ENCODE measurements around the gene PPP2R5C.

PPP2R5C gene

GRCh38 chr14:101776344-101776743, 14.8 kb downstream of the PPP2R5C start:
- Histone ChIP-seq H3K9ac (no peak overlapping the region), H3K27ac (no peak overlapping the region; the same call in 1 of the 2 replicates)

GRCh38 chr14:101780390-101780789, 18.9 kb downstream of the PPP2R5C start:
- Histone ChIP-seq H4K20me1 (ENCODE audit: insufficient read depth) (no peaks in the 10 kb centered on the region), H3K27ac (no peak overlapping the region), H3K79me2 (ENCODE audit: insufficient read depth, low read depth) (peaks cover 8% of the 10 kb centered on the region; the same call in 1 of the 2 replicates), H3K4me2 (no peak overlapping the region), H3K4me1 (ENCODE audit: low read depth, poor library complexity, severe bottlenecking) (peaks cover 18% of the 10 kb centered on the region), H3K4me3 (IDR thresholded peaks at IDR 0.05; ENCODE audit: insufficient read depth, low read depth, low read length) (no peak overlapping the region), H2AFZ (ENCODE audit: low read depth) (no peak overlapping the region), H3K9ac (no peak overlapping the region), H3K27me3 (ENCODE audit: insufficient read depth, low read depth) (no peaks in the 10 kb centered on the region), H3K36me3 (ENCODE audit: insufficient read depth) (no peaks in the 10 kb centered on the region)
- TF ChIP-seq CTCF (conservative IDR thresholded peaks at IDR 0.05; ENCODE audit: low read depth, low read length): no peak

More at GRCh38 chr14:101776344-101776743, 14.8 kb downstream of the PPP2R5C start:
- H4K20me1 ChIP-seq (ENCODE audit: insufficient read depth): no peaks in the 10 kb centered on the region
- no peak overlapping the region for H2AFZ ChIP-seq (ENCODE audit: low read depth)
- no peaks in the 10 kb centered on the region for H3K36me3 ChIP-seq (ENCODE audit: insufficient read depth)
- H3K4me1 ChIP-seq (ENCODE audit: low read depth, poor library complexity, severe bottlenecking): peaks cover 53% of the 10 kb centered on the region
- peak overlapping the region; percentile 33; the same call in 1 of the 2 replicates for H3K4me2 ChIP-seq
- no peak for TF ChIP-seq CTCF (conservative IDR thresholded peaks at IDR 0.05; ENCODE audit: low read depth, low read length)
- no peak overlapping the region for H3K4me3 ChIP-seq (IDR thresholded peaks at IDR 0.05; ENCODE audit: insufficient read depth, low read depth, low read length)
- no peaks in the 10 kb centered on the region for H3K27me3 ChIP-seq (ENCODE audit: insufficient read depth, low read depth)
- peaks cover 8% of the 10 kb centered on the region; the same call in 1 of the 2 replicates for H3K79me2 ChIP-seq (ENCODE audit: insufficient read depth, low read depth)

DNA sequence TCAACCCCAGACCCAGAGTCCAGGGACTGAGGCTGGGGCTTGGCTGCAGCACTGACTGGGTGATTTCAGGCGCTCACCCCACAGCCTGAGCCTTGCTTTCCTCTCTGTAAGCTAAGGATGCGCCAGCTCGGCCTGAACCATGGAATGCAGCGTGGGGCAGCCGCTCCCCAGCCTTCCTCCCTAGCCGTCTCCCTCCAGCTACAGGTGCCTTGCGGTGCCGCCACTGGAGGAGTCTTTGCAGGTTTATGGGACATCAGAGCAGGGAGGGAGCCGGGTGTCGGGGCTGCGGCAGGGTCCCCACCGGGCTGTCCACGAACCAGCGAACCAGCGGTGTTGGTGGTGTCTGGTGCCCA, 19.4 kb downstream of the PPP2R5C start:
- Histone ChIP-seq H2AFZ (ENCODE audit: low read depth) (no peak overlapping the region), H3K27me3 (ENCODE audit: insufficient read depth, low read depth) (no peaks in the 10 kb centered on the region), H3K36me3 (ENCODE audit: insufficient read depth) (no peaks in the 10 kb centered on the region), H3K27ac (no peak overlapping the region), H3K4me1 (ENCODE audit: low read depth, poor library complexity, severe bottlenecking) (peaks cover 14% of the 10 kb centered on the region), H3K4me3 (IDR thresholded peaks at IDR 0.05; ENCODE audit: insufficient read depth, low read depth, low read length) (no peak overlapping the region), H4K20me1 (ENCODE audit: insufficient read depth) (no peaks in the 10 kb centered on the region), H3K79me2 (ENCODE audit: insufficient read depth, low read depth) (peaks cover 8% of the 10 kb centered on the region; the same call in 1 of the 2 replicates), H3K9ac (no peak overlapping the region), H3K4me2 (no peak overlapping the region)
- no peak for TF ChIP-seq CTCF (conservative IDR thresholded peaks at IDR 0.05; ENCODE audit: low read depth, low read length)

GRCh38 chr14:101781240-101782061, 19.9 kb downstream of the PPP2R5C start:
- Histone ChIP-seq H3K9ac (no peak overlapping the region), H3K36me3 (ENCODE audit: insufficient read depth) (no peaks in the 10 kb centered on the region), H2AFZ (ENCODE audit: low read depth) (no peak overlapping the region), H3K4me2 (no peak overlapping the region), H3K27ac (no peak overlapping the region), H3K4me3 (IDR thresholded peaks at IDR 0.05; ENCODE audit: insufficient read depth, low read depth, low read length) (no peak overlapping the region), H3K79me2 (ENCODE audit: insufficient read depth, low read depth) (peaks cover 5% of the 10 kb centered on the region; the same call in 1 of the 2 replicates), H3K4me1 (ENCODE audit: low read depth, poor library complexity, severe bottlenecking) (peaks cover 8% of the 10 kb centered on the region), H3K27me3 (ENCODE audit: insufficient read depth, low read depth) (no peaks in the 10 kb centered on the region), H4K20me1 (ENCODE audit: insufficient read depth) (no peaks in the 10 kb centered on the region)
- no peak for TF ChIP-seq CTCF (conservative IDR thresholded peaks at IDR 0.05; ENCODE audit: low read depth, low read length)
